Measurements from ENCODE around the gene USP54. TPM values are rescaled to one million over a fixed set of nuclear protein-coding genes. Genes with fewer than 3 reads are reported as not detected.

USP54 gene
- total and polyA plus RNA-seq, 2 of the 13 experiments (the other 11 are each of a cell fraction or from before 2014, with no cell fraction given) = 18.1 to 25.0 TPM

- TF ChIP-seq, protein P1, sequence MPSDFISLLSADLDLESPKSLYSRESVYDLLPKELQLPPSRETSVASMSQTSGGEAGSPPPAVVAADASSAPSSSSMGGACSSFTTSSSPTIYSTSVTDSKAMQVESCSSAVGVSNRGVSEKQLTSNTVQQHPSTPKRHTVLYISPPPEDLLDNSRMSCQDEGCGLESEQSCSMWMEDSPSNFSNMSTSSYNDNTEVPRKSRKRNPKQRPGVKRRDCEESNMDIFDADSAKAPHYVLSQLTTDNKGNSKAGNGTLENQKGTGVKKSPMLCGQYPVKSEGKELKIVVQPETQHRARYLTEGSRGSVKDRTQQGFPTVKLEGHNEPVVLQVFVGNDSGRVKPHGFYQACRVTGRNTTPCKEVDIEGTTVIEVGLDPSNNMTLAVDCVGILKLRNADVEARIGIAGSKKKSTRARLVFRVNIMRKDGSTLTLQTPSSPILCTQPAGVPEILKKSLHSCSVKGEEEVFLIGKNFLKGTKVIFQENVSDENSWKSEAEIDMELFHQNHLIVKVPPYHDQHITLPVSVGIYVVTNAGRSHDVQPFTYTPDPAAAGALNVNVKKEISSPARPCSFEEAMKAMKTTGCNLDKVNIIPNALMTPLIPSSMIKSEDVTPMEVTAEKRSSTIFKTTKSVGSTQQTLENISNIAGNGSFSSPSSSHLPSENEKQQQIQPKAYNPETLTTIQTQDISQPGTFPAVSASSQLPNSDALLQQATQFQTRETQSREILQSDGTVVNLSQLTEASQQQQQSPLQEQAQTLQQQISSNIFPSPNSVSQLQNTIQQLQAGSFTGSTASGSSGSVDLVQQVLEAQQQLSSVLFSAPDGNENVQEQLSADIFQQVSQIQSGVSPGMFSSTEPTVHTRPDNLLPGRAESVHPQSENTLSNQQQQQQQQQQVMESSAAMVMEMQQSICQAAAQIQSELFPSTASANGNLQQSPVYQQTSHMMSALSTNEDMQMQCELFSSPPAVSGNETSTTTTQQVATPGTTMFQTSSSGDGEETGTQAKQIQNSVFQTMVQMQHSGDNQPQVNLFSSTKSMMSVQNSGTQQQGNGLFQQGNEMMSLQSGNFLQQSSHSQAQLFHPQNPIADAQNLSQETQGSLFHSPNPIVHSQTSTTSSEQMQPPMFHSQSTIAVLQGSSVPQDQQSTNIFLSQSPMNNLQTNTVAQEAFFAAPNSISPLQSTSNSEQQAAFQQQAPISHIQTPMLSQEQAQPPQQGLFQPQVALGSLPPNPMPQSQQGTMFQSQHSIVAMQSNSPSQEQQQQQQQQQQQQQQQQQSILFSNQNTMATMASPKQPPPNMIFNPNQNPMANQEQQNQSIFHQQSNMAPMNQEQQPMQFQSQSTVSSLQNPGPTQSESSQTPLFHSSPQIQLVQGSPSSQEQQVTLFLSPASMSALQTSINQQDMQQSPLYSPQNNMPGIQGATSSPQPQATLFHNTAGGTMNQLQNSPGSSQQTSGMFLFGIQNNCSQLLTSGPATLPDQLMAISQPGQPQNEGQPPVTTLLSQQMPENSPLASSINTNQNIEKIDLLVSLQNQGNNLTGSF (CRISPR knock-in tag; IDR thresholded peaks at IDR 0.05) = 0 out of 2 replicates have a peak, but pooled peaks have one; percentile 70
- TF ChIP-seq SRSF1 (optimal IDR thresholded peaks at IDR 0.05; ENCODE audit: low read depth, low read length) (peak; percentile 83), ASH2L (IDR thresholded peaks at IDR 0.05; ENCODE audit: insufficient read length, low read depth, low read length) (peak; percentile 73), RFXAP (CRISPR knock-in tag; IDR thresholded peaks at IDR 0.05; ENCODE audit: borderline replicate concordance) (0 out of 2 replicates have a peak, but pooled peaks have one; percentile 46), MED8 (CRISPR knock-in tag; IDR thresholded peaks at IDR 0.05; ENCODE audit: insufficient replicate concordance) (peak; percentile 58), ZGPAT (CRISPR knock-in tag; IDR thresholded peaks at IDR 0.05) (0 out of 2 replicates have a peak, but pooled peaks have one; percentile 36), AGO2 (optimal IDR thresholded peaks at IDR 0.05; ENCODE audit: low read depth, low read length) (peak; percentile 89), GATA4 (IDR thresholded peaks at IDR 0.05; ENCODE audit: borderline replicate concordance, low read depth) (no peak; the same call in 1 of the 2 replicates), ZNF549 (CRISPR knock-in tag; IDR thresholded peaks at IDR 0.05) (0 out of 2 replicates have a peak, but pooled peaks have one; percentile 40), HNRNPL (IDR thresholded peaks at IDR 0.05; ENCODE audit: low read depth, low read length) (peak; percentile 73; the same call in 1 of the 2 replicates), ZFP36L1 (CRISPR knock-in tag; IDR thresholded peaks at IDR 0.05) (no peak), KLF16 (CRISPR knock-in tag; IDR thresholded peaks at IDR 0.05) (0 out of 4 replicates have a peak, but pooled peaks of 1 of the 2 experiments have one; percentile 15), ZNF607 (CRISPR knock-in tag; IDR thresholded peaks at IDR 0.05; ENCODE audit: borderline replicate concordance) (peak; percentile 49; the same call in 1 of the 2 replicates), PHF8 (CRISPR knock-in tag; IDR thresholded peaks at IDR 0.05) (peak; percentile 85), HOXA5 (CRISPR knock-in tag; IDR thresholded peaks at IDR 0.05) (peak; percentile 70; the same call in 1 of the 2 replicates), ZNF598 (CRISPR knock-in tag; IDR thresholded peaks at IDR 0.05; ENCODE audit: borderline replicate concordance) (no peak)
- TF ChIP-seq, protein P2, sequence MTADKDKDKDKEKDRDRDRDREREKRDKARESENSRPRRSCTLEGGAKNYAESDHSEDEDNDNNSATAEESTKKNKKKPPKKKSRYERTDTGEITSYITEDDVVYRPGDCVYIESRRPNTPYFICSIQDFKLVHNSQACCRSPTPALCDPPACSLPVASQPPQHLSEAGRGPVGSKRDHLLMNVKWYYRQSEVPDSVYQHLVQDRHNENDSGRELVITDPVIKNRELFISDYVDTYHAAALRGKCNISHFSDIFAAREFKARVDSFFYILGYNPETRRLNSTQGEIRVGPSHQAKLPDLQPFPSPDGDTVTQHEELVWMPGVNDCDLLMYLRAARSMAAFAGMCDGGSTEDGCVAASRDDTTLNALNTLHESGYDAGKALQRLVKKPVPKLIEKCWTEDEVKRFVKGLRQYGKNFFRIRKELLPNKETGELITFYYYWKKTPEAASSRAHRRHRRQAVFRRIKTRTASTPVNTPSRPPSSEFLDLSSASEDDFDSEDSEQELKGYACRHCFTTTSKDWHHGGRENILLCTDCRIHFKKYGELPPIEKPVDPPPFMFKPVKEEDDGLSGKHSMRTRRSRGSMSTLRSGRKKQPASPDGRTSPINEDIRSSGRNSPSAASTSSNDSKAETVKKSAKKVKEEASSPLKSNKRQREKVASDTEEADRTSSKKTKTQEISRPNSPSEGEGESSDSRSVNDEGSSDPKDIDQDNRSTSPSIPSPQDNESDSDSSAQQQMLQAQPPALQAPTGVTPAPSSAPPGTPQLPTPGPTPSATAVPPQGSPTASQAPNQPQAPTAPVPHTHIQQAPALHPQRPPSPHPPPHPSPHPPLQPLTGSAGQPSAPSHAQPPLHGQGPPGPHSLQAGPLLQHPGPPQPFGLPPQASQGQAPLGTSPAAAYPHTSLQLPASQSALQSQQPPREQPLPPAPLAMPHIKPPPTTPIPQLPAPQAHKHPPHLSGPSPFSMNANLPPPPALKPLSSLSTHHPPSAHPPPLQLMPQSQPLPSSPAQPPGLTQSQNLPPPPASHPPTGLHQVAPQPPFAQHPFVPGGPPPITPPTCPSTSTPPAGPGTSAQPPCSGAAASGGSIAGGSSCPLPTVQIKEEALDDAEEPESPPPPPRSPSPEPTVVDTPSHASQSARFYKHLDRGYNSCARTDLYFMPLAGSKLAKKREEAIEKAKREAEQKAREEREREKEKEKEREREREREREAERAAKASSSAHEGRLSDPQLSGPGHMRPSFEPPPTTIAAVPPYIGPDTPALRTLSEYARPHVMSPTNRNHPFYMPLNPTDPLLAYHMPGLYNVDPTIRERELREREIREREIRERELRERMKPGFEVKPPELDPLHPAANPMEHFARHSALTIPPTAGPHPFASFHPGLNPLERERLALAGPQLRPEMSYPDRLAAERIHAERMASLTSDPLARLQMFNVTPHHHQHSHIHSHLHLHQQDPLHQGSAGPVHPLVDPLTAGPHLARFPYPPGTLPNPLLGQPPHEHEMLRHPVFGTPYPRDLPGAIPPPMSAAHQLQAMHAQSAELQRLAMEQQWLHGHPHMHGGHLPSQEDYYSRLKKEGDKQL (CRISPR knock-in tag; IDR thresholded peaks at IDR 0.05; ENCODE audit: low read depth) = no peak
Measured at GRCh38 chr10:73495226-73495883, 95.8 kb downstream of the USP54 start (continued).
